K562 treated with DMSO at 1 percent for 24 hours (cell line): ENCODE results near the gene SNAPC2. TPM values are rescaled to one million over a fixed set of nuclear protein-coding genes. Genes with fewer than 3 reads are reported as not detected.

Source experiments
- total RNA-seq: library from RNA; unstranded; fragments of 300-600 nt; gene quantifications from 2 replicates; pipeline ENCODE4 v1.2.3, GENCODE V29; 2022; ENCODE audit warnings: low read depth; ENCODE audit not compliant: insufficient read depth

SNAPC2 gene, protein sequence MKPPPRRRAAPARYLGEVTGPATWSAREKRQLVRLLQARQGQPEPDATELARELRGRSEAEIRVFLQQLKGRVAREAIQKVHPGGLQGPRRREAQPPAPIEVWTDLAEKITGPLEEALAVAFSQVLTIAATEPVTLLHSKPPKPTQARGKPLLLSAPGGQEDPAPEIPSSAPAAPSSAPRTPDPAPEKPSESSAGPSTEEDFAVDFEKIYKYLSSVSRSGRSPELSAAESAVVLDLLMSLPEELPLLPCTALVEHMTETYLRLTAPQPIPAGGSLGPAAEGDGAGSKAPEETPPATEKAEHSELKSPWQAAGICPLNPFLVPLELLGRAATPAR
- 50.8 and 53.9 TPM in 2 replicates for total RNA-seq

DNA sequence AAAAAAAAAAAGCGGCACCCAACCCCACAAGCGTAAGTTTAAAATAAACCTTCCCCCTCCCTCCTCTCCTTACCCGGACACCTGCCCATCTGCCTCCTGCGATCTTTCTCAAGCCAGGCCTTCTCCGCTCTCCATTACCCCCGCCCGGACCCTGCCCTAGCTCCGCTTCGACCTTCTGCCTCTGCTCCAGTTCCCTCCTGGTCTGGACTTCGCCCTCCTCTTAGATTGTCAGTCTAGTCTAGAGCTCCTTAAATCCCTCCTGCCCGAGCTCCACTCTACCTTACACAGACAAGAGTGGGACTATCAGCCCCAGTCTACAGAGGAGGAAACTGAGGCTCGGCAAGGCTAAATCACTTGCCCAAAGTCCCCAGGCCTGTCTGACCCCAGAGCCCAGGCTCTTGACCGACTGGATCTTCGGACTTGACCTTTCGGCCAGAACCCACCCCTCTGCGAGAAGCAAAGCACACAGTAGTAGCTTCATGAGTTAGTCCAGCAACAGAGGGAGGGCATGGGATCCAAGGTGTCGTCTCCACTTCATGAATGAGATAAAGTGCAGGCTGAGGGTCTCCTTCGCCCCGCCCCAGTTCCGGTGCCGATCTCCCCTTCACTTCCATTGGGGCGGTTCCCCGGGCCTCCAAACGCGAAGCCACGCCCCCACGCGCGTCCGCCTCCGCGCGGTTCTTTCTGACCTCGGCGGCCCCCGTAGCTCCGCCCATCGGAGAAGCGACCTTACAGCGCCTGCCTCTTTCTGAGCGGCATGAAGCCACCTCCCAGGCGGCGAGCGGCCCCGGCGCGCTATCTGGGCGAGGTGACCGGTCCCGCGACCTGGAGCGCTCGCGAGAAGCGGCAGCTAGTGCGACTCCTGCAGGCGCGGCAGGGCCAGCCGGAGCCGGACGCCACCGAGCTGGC lies at the start of gene SNAPC2:
SNAPC2 (plus strand) TSS at position 729 of the 909 bp plus-strand sequence; CDS start at position 758, 29 bp downstream.

DNA sequence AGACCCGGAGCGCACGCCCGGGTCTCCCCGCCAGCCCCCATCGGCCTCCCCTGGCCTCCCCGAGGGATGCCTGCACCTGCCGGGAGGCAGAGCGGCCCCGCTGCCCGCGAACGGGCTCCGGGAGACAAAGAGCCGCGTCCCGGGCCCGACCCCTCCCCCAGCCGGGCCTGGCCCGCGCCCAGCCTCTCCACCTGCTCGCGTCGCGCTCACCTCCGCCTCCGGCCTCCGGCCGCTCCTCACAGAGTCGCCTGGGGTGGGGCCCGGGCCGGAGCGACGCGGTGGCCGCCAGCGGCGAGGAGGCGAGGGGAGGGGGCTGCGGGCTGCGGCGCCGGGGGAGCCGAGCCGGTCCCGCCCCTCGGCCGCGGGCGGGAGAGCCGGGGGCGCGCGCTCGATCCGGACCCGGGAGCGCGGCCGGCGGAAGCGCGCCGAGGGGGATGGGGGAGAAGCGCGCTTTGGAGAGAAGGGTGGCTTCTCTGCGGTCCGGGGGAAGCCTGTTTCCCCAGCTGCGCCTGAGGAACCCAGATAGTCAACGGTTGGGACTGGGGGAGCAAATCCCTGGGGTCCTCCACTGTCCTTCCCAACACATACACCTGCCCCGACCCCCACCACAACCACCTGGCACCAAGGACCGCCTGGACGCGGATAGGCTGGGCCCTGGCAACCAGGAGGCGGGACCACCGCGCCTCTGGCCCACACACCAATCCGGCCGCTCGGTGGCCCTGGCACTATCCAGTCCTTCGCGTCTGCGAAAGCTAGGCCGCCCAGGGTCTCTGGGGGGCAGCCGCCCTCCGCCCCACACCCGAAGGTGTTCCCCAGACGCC lies 45.9 kb upstream of the SNAPC2 start, which contains the start of gene PRR36:
PRR36 (minus strand) TSS at position 315 of the 821 bp plus-strand sequence. CDS start 701 bp downstream, outside the sequence.

DNA sequence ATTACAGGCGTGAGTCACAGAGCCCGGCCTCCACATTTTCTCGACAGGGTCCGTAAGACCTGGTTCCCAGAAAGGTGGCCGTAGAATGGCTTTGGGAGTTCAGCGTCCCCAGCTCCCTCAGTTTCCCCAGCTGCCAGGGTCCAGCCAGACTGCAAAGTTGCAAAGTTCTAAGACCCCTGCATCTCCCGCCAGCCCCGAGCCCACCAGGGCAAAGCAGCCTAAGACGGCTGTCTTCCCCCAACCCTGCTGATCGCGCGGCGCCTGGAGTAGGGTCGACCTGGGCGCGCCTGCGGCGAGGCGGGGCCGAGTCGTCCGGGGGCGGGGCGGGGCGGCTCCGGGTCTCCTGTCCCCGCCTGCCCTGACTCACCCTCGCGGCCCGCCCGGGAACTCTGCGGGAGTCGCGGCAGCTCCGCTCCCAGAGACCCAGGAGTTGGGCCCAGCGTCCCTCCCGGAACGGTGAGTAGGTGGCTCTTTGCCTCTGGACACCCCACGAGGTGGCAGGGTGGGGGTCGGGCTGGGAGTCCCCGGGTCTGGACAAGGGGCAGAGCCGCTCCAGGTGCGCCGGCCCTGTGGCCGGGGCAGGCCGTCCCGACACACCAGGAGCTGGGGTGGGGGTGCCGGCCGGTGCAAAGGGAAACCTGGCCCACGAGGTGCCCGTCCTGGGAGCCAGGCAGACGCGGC lies 31.9 kb upstream of the SNAPC2 start, which contains the start of gene LRRC8E:
LRRC8E (plus strand) TSS at position 366 of the 681 bp plus-strand sequence. CDS start 7,094 bp downstream, outside the sequence.

GRCh38 chr19:7903244-7904073 lies 16.7 kb upstream of the SNAPC2 start, which contains the start of gene MAP2K7:
MAP2K7 (plus strand) TSS chr19:7903877; CDS start chr19:7903945, 68 bp downstream.

DNA sequence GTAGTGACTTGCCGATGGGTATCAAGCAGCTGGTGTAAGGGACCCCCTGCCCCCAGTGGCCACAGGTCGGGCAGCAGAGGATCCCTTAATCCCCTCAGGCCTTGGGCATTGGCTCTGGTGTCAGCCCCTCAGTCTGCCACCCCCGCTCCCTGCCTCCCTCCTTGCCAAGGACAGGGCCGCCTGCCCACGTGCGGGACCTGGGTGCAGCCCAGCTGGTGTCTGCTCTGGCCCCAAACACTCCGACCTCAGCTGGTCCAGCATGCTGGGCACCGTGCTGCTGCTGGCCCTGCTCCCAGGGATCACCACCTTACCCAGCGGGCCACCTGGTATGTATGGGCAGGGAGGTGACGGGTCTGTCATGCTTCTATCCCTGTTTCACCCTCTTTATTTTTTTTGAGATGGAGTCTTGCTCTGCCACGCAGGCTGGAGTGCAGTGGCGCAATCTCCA lies 5.5 kb upstream of the SNAPC2 start, which contains the start of gene TGFBR3L:
TGFBR3L (plus strand) TSS at position 233 of the 448 bp plus-strand sequence.

GRCh38 chr19:7926021-7926726 lies 6.0 kb downstream of the SNAPC2 start, which contains the start of gene CTXN1:
CTXN1 (minus strand) TSS chr19:7926135; CDS start chr19:7925538, 597 bp downstream.

GRCh38 chr19:7943444-7944176 lies 23.5 kb downstream of the SNAPC2 start, which contains the start of gene TIMM44:
TIMM44 (minus strand) TSS chr19:7943666; CDS start chr19:7943651, 15 bp downstream.

Other genes with a start within 250 kb of the SNAPC2 start
- 1.3 and 1.4 TPM in 2 replicates for gene MCEMP1, start 243.2 kb upstream of the SNAPC2 start, total RNA-seq
- gene TRAPPC5, start 239.5 kb upstream of the SNAPC2 start, total RNA-seq, result 175 and 188 TPM in 2 replicates
- 0.70 and 0.95 TPM in 2 replicates for gene FCER2, start 218.2 kb upstream of the SNAPC2 start, total RNA-seq
- gene CLEC4G, start 188.2 kb upstream of the SNAPC2 start, total RNA-seq, result not detected in 2 replicates
- not detected in 2 replicates for gene CD209, start 172.8 kb upstream of the SNAPC2 start, total RNA-seq
- 0.54 TPM in 1 of 2 replicates, not detected in the other for gene CLEC4M, start 157.1 kb upstream of the SNAPC2 start, total RNA-seq
- 16.1 and 19.9 TPM in 2 replicates for gene EVI5L, start 90.1 kb upstream of the SNAPC2 start, total RNA-seq
- gene PRR36, start 45.9 kb upstream of the SNAPC2 start, total RNA-seq, result 0.44 TPM in 1 of 2 replicates, not detected in the other
- gene LRRC8E, start 31.8 kb upstream of the SNAPC2 start, total RNA-seq, result 7.1 and 8.5 TPM in 2 replicates
- gene MAP2K7, start 16.5 kb upstream of the SNAPC2 start, total RNA-seq, result 40.0 and 44.3 TPM in 2 replicates
- gene TGFBR3L, start 5.5 kb upstream of the SNAPC2 start, total RNA-seq, result 2.2 and 3.2 TPM in 2 replicates
- gene CTXN1, start 5.8 kb downstream of the SNAPC2 start, total RNA-seq, result 7.3 and 8.5 TPM in 2 replicates
- 141 and 148 TPM in 2 replicates for gene TIMM44, start 23.3 kb downstream of the SNAPC2 start, total RNA-seq
- gene ELAVL1, start 85.3 kb downstream of the SNAPC2 start, total RNA-seq, result 76.0 and 85.4 TPM in 2 replicates
- gene CCL25, start 132.4 kb downstream of the SNAPC2 start, total RNA-seq, result not detected in 2 replicates
- gene FBN3, start 229.3 kb downstream of the SNAPC2 start, total RNA-seq, result 0.08 and 0.12 TPM in 2 replicates